GM21737 (cell line): Measurements from ENCODE around the gene MBNL2.

Experiments
- ATAC-seq: cut with Tn5 transposase; IDR thresholded peaks from one replicate; pipeline ENCODE4 v1.9.1; 2021; ENCODE audit warnings: mild to moderate bottlenecking, moderate library complexity; ENCODE audit not compliant: unreplicated experiment

Gene MBNL2

DNA sequence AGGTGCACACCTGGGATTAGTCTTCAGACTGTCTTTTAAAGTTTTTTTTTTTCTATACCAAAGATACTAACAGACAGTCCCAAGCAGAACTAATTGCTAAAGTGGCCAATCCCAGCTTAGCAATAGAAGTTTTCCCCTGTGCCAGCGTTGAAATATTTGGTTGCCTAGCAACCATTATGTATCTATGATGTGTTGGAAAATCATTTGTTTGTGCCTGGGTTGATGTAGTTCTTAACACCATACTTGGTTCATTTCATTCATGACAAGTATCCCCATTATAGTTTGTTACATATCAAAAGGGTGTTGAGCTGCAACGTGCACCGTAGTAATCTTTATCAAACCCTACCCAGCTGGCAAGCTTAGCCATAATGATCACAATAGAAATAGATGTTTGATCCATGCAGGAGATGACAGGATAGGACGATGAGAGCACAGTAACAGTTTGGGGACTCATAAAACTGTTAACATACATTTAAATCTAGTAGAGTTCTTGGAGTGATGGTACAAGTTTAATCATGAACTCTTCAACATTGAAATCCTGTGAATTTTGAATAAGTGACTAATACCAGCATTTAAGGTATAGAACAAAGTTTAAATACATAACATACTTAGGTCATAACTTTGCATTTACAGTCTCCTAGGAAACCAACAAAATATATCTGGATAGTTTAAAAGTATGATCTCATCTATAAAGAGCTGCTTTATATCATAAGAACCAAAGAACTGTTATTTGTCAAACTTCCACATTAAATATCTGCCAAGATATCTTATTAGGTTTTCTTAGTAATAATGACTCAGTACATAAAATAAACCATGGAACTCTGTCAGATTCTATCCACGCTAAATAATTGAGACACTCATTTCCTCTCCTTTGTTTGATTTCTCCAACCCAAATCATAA lies 73.4 kb downstream of the MBNL2 start:
- ATAC-seq: no peak

DNA sequence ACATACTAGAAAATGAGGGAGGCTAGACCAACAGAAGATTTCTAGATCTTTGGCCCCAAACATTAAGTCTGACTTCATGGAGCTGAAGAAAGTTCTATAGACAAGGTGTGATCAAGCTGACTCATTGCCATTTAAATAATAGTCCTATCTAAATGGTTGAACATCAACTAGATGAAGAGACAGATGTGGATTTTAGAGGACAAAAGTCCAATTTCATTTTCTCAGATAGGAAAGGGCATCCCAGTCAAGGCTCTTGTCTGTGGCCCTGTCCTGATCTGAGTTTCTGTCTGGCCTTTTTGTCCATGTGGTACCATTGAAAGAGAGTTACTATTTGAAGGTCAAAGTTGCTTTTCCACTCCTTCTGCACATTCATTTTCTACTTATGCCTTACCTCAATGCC lies 74.6 kb downstream of the MBNL2 start:
- ATAC-seq: no peak

DNA sequence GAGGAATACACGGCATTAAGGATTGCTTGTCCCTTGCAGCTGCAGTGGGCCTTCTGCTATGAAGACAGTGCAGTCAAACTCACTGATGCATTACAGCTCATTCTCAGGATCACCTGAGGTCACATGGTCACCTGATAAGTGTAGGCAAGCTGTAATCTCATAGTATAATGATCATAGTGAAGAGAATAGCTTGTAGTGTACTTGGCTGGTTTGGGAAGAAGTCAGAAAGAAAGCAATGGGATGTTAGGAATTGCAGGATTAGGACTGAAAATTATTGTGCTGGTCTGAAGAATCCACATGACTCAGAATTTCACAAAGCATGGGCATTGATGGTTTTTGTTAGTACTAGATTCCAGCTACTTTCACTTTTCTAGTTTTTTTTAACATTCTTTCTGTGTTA lies 76.7 kb downstream of the MBNL2 start:
- ATAC-seq: no peak

DNA sequence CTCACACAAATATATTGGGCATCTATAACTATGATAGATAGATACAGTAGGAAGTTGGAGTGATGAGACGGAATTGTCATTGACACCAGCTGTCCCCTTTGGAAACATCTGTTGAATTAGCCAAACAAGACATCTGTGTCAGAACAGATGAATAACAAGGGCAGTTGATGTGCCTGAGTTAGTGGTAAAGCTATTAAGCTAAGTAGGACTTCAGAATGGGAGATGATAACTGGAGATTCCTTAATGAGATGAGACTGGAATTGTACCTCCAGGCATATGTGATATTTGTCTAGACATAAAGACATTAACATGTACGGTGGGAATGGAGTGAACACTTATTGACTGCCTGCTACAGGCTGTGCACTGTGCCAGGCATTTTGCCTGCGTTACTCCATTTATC lies 78.7 kb downstream of the MBNL2 start:
- no peak for ATAC-seq

DNA sequence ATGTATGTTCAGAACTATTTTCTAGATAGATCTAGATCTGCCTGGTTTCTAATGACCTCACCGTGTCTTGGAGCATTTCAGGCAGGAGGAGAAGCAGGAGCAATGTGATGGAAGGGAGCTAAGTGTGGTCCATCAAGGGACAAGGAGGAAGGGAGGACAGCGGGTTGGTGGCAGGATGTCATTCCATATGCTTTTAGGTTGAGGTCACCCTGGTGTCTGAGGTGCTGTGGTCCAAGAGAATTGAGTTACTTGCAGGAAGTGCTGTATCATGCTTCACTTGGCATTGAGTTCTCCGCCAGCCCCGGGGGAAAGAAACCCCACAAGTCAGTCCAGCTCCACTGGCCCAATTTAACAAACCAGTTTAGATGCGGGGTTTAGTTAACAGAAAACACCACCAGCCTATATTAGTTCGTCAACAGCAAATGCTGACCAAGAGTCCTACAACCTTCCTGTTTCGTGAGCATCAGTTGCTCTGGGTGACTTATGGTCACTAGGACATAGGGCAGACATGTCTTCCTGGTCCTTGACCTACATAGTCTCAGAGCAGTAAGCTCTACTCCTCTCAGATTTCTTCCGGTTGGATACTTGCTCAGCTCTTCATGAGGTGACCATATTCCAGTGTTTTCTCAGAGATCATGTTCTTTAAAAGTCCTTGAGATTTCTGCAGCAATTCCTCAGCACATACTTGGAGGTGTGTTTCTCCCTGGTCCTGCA lies 79.4 kb downstream of the MBNL2 start:
- no peak for ATAC-seq

DNA sequence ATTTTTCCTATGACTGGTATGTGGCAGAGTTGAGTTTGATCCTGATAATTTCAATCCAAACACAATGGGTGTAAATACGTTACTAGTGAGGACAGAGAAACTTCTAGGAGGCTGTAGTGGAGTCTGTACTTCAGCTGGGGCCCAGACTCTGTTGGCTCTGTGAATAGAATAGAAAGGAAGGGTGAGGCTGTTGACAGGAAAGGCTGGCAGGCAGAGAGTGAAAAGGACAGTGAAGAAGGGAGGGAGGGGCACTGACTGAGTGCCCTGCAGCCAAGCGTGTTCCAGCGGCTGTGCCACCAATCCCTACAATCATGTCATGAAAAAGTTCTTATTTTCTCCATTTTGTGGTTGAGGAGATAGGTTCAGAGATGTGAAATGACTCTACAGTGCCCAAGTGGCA lies 80.5 kb downstream of the MBNL2 start:
- no peak for ATAC-seq

DNA sequence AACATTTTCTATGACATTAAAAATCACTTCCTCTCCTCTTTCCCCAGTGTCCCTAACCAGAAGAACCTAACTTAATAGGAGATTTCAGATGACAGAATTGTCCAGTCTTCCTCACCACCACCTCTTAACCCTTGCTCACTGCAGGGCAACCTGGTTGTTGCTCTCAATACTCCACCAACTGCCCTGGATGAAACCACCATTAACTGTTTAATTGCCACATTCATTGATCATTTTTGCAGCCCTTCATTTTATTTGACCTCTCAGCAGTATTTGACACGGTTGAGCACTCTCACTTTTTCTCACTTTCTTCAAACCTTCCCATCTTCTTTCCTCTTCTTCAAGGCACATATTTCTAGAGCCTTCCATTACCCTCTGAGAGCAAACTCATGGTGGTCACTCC lies 84.0 kb downstream of the MBNL2 start:
- ATAC-seq: no peak

DNA sequence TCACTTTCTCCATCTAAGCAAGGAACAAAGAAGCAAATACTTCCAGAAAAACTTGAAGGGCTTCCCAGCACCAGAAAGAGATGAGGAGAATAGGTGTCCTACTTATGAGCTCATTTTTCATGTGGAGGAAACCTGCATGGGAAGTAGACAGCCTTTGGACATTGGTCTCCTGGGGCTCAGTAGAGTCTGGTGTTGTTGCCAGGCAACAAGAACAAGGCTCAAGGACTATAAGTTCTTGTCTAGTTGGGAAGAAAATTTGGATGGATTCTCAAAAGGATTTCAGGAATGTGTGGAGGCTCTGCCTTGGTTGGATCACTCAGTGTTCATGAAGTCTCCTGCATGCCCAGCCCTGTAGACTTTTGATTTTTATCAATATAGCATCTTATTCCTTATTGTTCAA lies 84.5 kb downstream of the MBNL2 start:
- no peak for ATAC-seq

DNA sequence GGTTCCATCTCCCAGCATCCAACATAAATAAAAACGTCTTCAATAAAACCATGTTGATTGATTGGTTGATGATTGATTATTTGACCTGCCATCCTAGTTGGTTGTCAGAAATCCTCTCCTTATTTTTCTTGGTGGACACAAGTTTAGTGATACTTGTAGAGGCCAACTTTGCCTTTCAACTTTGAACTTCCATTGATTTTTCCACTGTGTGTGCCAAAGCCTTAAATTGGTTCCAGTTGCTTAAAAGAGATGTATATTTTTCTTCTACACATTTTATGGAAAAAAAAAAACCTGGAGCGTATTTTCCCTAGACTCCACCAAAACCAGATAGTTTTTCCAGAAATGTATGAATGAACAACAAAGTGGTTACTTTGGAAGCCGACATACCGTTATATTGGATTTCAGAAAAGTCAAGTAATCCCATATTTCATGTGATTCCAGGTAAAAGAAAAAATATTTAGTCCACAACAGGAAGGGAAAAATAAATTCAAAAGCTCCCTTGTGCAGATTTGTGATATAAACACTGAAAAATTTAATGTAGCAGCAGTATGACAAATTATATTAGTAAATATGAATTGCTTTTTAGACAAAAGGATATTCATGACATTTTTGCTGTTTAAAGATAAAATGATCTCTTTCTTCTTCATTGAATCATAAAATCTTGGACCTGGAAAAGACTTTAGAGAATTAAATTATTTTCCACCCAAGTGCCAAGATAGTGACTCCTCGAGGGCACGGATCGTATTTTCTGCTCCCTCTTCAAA lies 85.2 kb downstream of the MBNL2 start:
- no peak for ATAC-seq

DNA sequence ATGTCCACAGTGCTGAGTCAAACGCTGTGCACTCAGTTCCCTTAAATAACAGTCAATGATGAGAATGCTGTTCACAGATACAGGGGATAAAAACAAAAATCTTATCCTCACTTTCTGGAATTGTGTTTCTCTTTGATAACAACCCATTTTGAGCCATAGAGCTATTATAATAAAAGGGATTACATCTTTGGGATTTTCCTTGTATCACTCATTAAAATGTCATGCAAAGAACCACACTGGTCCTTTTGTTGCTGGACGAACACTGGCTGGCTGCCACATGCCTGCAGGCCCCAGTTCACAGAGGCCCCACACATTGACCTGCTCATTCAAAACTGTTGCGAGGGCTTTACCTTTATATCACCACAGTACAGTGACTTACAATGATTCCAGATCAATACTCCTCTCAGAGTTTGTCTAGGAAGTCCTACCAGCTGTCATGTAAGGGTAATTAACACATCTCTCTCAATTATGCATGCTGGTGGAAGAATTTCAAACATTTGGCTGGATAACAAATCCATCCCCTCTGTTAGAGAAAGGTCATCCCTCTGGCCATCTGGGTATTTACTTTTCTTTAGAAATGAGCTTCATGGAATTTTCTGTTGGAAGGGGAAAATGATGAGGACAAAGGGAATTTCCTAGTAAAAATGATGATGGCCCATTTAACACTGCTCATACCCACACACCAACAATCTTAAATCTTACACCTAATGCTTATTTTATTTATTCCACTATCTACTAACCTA lies 85.9 kb downstream of the MBNL2 start:
- no peak for ATAC-seq

DNA sequence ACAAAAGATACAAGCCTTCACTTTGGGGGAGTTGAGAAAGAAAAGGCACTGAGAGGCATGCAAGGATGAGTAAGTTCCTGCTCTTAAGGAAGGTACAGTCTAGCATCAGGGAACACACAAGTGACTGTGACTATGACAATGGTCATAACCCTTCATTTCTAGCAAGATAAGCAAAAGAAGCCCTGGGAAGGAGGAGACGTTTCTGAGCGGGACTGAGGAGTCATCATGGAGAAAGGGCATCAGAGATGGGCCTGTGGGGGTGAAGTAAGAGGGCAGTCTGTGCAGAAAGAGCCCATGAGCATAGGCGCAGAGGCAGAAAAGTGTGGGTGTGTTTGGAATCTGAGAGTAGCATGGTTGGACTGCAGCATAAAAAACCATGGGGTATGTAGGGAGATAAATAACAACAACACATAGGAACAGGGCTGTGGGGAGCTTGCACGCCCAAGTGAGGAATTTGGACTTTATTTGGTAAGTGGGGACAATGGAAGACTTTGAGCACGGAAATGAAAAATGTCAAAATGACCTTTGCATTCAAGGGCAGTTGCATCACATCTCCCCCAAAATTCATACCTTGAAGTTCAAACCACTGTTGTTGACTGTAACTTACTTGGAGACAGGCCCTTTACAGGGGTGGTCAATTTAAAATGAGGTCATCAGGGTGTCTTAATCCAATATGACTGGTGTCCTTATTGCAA lies 86.7 kb downstream of the MBNL2 start:
- no peak for ATAC-seq

DNA sequence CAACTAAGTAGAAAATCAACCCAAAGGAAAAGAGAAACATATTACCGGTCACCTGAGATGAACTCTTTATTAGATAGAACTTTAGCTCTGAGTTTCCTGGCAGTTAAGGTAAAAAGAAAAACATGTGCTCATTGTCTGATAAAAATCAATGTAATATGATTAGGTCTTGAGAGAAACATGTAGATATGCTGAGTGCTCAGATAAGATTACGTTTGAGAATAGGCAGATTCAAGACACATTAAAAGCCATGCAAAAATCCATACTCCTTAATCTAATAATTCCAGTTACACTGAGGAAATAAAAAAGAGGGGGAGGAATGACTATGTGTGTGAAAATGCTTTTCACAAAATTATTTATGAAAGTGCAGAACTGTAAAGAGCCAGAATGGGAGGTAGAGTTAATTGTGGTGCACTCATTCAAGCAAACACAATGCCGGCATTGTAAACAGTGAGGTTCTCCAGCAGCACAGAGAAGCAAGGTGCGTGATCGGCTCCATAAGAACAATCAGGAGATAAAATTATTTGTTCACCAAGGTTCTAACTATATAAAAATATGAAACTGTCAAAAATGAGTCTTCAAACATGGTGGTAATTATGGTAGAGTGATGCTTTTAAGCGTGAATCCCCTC lies 88.8 kb downstream of the MBNL2 start:
- no peak for ATAC-seq

DNA sequence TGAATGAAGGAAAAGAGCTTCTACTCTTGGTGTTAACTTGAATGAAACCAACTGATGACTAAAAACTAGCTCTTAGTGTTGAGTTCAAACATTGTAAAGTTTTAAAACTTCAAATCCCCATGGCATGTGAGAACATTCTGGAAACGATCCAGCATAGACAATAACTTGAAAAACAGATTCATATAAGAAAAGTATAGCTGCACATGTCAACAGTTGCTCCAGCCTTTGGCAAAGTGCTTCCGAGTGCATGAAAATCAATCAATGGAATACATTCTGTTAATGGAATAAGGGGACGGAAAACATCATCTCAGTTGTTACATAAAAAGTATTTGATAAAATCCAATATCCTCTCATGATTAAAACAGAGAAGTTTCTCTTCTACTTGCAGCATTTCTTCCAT lies 89.8 kb downstream of the MBNL2 start:
- no peak for ATAC-seq

DNA sequence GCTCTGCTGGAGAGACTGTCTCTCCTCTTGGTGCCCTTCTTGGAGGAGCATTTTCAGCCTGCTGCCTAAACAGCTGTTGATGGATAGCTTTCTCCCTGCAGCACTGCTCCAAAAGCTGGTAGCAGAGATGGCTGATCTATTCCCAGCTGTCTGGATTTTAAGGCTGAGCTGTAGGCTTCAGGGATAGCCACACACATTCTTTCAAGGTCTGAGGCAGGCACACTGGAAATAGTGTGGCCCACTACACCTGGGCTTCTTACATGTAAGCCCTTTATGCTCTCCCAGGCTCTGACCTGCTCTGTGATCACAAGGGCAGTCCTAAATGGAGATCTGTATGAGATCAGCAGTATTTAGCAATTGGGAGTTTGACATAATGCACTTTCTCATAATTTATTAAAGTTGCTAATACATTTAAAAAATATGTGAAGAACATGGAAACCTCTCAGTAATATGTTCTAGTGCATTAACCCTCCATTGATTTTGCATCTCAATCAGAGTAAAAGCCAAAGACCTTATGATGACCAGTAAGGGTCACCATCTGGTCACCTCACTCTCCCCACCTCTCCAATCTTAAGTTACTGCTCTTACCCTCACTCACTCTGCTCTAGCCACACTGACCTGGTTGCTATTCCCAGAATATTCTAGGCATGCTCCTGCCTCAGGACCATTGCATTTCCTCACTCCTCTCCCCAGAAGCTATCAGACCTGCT lies 91.6 kb downstream of the MBNL2 start:
- ATAC-seq: no peak

DNA sequence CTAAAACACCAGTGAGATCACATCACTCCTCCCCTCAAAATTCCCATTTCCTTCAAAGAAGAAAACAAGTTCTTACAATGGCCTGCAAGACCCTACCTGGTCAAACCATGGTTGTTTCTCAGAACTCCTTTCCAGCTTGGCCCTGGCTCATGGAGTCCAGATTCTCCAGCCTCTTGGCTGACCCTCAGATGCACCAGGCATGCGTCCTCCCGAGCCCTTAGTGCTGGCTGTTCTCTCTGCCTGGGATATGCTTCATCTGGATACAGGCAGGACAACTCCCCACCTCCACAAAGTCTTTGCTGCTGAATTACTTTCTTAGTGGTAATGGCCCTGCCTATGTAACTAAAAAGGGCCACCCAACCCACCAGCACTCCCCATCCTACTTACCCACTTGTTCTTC lies 94.3 kb downstream of the MBNL2 start:
- no peak for ATAC-seq

DNA sequence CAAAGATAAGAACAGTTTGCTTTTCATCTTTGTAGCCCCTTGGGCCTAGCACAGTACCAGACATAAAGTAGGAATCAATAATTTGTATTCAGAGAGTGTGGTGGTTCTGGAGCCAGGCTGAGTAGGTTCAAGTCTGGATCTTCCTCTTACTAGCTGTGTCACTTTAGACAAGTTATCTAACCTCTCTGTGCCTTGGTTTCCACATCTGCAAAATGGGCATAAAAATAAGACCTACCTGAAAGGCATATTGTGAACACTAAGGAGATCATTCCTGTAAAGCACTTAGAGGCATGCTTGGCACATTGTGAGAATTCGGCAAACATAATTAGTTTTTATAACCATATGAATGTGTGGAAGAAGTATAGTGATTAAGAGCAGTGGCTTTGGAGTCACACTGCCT lies 95.8 kb downstream of the MBNL2 start:
- no peak for ATAC-seq

DNA sequence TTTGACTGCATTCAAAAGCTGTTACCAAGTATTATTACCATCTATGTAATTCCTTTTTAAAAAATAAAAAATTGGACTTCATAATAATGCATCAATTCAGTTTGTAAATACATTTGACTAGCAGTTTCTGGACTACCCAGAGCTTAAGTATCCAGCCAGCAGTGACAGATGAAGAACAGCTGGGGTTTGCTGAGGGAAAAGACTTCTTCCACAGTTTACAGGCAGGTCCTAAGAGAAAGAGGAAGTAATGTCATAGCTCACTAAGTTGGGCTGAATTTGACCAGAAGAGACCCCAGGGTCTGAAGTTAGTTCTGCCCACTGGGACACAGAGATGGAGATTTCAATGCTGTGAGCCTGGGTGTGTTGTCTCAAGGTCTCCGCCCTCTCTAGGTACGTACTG lies 96.4 kb downstream of the MBNL2 start:
- no peak for ATAC-seq

DNA sequence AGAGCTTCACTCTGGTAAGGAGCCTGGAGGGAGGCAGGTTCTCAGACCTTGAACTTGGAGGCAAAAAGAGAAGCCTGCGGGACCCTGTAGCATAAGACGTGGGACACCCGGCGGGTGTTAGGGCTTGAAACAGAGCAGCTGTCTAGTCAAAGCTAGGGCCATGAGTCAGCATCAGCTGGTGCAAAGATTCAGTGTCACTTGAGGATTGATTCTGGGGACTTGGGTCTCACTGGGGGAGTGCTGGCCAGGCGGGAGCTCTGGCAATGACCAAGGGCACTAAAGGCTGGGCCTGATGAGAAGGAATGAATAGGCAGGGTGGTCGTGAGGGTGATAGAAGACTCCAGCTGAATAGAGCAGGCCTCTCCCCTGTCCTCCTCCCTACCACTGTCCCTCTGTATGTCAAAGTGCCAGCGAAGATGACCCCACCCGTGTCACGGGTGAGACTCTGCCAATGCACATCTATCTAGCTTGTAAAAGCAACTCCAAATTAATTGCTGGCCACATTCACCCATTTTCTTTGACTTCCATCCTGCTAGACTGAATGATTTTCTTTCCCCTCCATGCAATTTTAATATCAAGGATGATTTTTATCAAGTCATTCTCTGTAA lies 97.1 kb downstream of the MBNL2 start:
- no peak for ATAC-seq

DNA sequence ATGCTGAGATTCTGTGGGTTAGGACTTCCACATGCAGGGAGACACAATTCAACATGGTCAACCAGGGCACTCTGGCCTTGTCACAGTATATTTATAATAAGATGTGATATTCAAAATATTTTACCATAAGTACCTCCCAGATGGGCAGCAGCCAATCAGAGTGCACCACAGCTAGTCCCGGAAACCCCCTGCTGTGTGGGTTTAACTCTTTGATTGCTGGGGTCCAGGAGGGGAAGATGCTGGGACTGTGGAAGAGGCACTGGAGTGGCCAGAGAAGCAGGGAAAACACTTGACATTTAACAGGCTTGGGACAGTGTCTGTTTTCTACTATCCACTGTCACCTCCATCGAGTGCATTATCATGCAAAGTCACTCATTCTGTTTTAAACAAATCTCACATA lies 99.0 kb downstream of the MBNL2 start:
- no peak for ATAC-seq
